Ishikawa (cell line): ENCODE data around the gene CEMP1.

Experiments used
- CEBPB ChIP-seq: IDR thresholded peaks from 2 replicates; pipeline ENCODE4 v1.6.1; 2012
- CREB1 ChIP-seq: IDR thresholded peaks from 2 replicates; pipeline ENCODE4 v1.6.1; 2012; ENCODE audit warnings: low read depth
- EGR1 ChIP-seq: IDR thresholded peaks from 2 replicates; pipeline ENCODE4 v1.6.1; 2012
- EP300 ChIP-seq: IDR thresholded peaks from 2 replicates; pipeline ENCODE4 v1.6.1; 2012; ENCODE audit warnings: borderline replicate concordance
- FOXM1 ChIP-seq: IDR thresholded peaks from 2 replicates; pipeline ENCODE4 v1.6.1; 2012; ENCODE audit warnings: low read depth, borderline replicate concordance
- MAX ChIP-seq: IDR thresholded peaks from 2 replicates; pipeline ENCODE4 v1.6.1; 2012
- NFIC ChIP-seq: IDR thresholded peaks from 2 replicates; pipeline ENCODE4 v1.6.1; 2012
- RAD21 ChIP-seq: IDR thresholded peaks from 2 replicates; pipeline ENCODE4 v1.6.1; 2012; ENCODE audit warnings: low read depth
- TAF1 ChIP-seq: IDR thresholded peaks from 2 replicates; pipeline ENCODE4 v1.6.1; 2012; ENCODE audit warnings: low read depth, mild to moderate bottlenecking
- TCF12 ChIP-seq: IDR thresholded peaks from 2 replicates; pipeline ENCODE4 v1.6.1; 2012; ENCODE audit warnings: low read depth
- TEAD4 ChIP-seq: IDR thresholded peaks from 2 replicates; pipeline ENCODE4 v1.6.1; 2012
- USF1 ChIP-seq: IDR thresholded peaks from 2 replicates; pipeline ENCODE4 v1.6.1; 2012
- YY1 ChIP-seq: IDR thresholded peaks from 2 replicates; pipeline ENCODE4 v1.6.1; 2012; ENCODE audit warnings: low read depth
- ZBTB7A ChIP-seq: IDR thresholded peaks from 2 replicates; pipeline ENCODE4 v1.6.1; 2012; ENCODE audit warnings: low read depth
- TF ChIP-seq, protein P1 (sequence below): IDR thresholded peaks from 2 replicates; pipeline ENCODE4 v1.6.1; 2012; ENCODE audit warnings: low read depth, mild to moderate bottlenecking

The CEMP1 gene

GRCh38 chr16:2495041-2495440 lies 36.2 kb downstream of the CEMP1 start:
- TF ChIP-seq TEAD4 (no peak), RAD21 (no peak), CEBPB (no peak), MAX (no peak), FOXM1 (no peak), USF1 (no peak), TAF1 (no peak), NFIC (no peak), EGR1 (no peak), EP300 (no peak), ZBTB7A (no peak), CREB1 (no peak), YY1 (no peak), TCF12 (no peak)
- TF ChIP-seq, protein P1, sequence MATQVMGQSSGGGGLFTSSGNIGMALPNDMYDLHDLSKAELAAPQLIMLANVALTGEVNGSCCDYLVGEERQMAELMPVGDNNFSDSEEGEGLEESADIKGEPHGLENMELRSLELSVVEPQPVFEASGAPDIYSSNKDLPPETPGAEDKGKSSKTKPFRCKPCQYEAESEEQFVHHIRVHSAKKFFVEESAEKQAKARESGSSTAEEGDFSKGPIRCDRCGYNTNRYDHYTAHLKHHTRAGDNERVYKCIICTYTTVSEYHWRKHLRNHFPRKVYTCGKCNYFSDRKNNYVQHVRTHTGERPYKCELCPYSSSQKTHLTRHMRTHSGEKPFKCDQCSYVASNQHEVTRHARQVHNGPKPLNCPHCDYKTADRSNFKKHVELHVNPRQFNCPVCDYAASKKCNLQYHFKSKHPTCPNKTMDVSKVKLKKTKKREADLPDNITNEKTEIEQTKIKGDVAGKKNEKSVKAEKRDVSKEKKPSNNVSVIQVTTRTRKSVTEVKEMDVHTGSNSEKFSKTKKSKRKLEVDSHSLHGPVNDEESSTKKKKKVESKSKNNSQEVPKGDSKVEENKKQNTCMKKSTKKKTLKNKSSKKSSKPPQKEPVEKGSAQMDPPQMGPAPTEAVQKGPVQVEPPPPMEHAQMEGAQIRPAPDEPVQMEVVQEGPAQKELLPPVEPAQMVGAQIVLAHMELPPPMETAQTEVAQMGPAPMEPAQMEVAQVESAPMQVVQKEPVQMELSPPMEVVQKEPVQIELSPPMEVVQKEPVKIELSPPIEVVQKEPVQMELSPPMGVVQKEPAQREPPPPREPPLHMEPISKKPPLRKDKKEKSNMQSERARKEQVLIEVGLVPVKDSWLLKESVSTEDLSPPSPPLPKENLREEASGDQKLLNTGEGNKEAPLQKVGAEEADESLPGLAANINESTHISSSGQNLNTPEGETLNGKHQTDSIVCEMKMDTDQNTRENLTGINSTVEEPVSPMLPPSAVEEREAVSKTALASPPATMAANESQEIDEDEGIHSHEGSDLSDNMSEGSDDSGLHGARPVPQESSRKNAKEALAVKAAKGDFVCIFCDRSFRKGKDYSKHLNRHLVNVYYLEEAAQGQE, result no peak

DNA sequence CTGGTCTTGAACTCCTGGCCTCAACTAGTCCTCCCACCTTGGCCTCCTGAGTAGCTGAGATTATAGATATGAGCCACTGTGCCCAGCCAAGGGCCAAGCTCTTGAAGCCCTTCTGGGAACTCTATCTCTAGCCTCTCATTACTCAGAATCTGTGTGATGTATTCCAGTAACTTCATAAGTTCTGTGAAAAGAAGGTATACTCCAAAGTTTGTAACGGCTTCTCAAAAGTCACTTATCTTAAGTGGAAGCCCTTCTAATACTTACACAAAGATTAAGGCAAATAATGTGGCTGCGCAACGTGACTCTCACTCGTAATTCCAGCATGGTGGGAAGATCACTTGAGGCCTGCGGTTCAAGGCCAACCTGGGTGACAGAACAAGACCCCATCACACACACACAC lies 36.6 kb downstream of the CEMP1 start:
- TF ChIP-seq TAF1 (no peak), FOXM1 (no peak), YY1 (no peak), EP300 (no peak), MAX (no peak)

DNA sequence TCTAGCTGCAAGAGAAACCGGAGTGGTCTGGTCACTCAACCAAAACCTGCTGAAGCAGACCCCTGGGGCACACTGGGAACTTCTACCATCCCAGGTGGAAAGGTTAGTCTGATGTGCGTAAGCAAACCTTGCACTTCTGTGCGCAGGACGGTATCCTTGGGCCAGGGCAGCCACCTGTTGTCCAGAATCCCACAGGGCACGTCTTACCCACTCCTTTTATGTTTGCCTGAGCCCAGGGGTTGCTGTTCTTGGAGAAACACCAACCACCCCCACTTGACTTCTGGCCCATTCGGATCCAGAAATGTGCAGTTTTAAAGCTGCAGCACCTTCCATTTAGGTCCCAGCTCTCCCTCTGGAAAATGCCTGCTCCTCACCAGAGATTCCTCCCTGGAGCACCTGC lies 37.6 kb downstream of the CEMP1 start:
- TF ChIP-seq MAX (no peak), NFIC (no peak), ZBTB7A (no peak), TCF12 (no peak), USF1 (no peak), EP300 (no peak), TEAD4 (no peak), YY1 (no peak), TAF1 (no peak)

- TF ChIP-seq ZBTB7A (no peak), CEBPB (no peak)
Measured at GRCh38 chr16:2492292-2492691, 38.9 kb downstream of the CEMP1 start.

DNA sequence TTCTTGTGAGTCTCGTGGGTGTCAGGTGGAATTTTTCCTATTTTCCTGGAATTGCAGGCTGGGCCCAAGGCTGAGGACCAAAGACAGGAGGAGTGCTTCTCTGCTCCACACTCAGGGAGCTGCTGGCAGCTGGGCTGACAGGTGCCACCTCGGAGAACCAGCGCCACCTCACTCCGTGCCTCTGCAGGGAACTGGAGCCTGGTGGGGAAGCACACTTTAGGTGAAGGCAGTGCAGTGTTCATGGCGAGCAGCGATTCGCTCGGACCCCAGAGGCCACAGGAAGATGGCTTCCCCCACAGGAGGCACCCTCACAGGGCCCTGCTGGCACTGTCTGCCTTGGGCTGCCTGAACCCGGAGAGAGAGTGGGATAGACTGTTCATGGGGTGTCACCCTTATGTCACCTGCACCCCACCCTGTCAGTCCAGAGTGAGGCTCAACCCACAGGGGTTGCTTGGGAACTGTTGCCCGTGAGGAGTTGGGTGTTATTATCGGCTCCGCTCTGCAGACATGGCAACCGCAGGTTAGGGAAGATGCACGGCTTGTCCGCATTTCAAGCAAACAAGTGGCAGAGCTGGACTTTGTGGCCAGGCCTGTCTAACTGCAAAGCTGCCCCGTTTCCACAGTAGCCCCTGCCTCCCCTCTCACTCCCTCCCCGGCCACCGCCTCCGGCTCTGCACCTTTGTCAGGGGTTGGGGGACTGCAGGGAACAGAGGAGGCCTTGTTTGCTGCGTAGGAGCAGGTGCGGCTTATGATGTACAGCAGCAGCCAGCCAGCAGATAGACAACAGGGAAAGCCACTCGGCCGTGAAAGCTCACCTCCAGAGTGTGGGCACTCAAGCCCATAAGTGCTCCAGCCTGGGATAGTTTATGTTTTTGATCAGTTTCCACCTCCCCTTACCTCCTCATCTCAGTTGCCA lies 40.8 kb downstream of the CEMP1 start:
- TF ChIP-seq MAX, result no peak

DNA sequence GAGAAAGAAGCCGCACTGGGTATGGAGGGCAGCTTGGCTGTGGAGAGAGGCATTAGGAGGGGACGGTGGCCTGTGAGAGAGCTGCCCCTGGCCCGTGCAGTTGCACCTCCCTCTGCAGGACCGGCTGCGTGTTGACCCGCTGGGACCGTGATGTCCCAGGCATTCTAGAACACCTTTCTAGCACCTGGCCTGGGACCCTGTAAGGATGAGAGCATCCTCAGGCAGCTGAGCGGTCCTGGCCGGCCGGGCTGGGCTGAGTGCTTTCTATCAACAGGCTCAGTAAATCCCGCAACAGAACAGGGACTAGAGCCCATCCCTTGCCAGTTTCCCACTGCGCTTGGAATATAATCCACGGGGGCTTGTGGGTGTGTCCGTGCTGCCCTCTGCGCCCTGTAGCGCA lies 41.6 kb downstream of the CEMP1 start:
- no peak for TF ChIP-seq MAX
- TF ChIP-seq NFIC, result no peak
- no peak for TF ChIP-seq USF1
- no peak for TF ChIP-seq EP300
- no peak for TF ChIP-seq ZBTB7A
- no peak for TF ChIP-seq YY1

DNA sequence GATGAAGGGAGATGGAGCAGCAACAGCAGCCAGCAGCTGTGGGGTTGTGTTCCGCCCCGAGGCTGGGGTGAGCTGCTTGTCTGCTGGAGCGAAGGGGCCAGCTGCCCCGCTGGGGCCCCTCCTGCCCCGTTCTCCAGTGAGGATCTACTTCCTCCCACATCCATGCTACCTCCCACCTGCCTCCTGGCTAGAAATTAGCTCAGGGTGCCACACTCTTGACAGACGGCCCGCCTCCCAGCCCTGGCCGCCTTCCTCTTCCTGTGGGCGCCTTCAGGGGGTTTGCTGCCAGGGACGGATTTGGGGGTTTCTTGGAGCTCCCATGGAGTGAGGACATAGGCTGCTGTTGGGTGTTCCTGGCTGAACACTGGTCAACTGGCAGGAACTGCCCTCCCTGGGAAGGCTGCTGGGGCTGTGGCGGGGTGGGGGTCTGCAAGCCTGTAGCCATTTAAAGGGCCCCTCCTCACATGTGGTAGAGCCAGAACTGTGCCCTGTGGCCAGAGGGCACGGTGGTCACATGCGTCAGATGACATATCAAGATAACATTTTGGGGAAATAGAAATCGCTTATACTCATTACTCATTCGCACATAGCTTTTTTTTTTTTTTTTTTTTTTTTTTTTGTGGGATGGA lies 43.2 kb downstream of the CEMP1 start:
- TF ChIP-seq TAF1, result no peak
- TF ChIP-seq MAX, result no peak
- TF ChIP-seq, protein P1, result no peak
- TF ChIP-seq NFIC, result no peak
- TF ChIP-seq TCF12, result no peak
- TF ChIP-seq ZBTB7A, result no peak
